ENCODE data around the gene FST.

- TF ChIP-seq ZNF521 (tag by site-specific recombination; IDR thresholded peaks at IDR 0.05) (no peak), KLF10 (tag by site-specific recombination; IDR thresholded peaks at IDR 0.05) (no peak), ZNF302 (tag by site-specific recombination; IDR thresholded peaks at IDR 0.05; ENCODE audit: low read depth) (no peak), CTCF (tag by site-specific recombination; IDR thresholded peaks at IDR 0.05) (no peak), ZNF24 (tag by site-specific recombination; IDR thresholded peaks at IDR 0.05) (no peak), ZNF138 (tag by site-specific recombination; IDR thresholded peaks at IDR 0.05; ENCODE audit: borderline replicate concordance) (no peak), REST (tag by site-specific recombination; IDR thresholded peaks at IDR 0.05) (no peak), ZNF777 (tag by site-specific recombination; IDR thresholded peaks at IDR 0.05; ENCODE audit: borderline replicate concordance) (no peak), TCF7L2 (IDR thresholded peaks at IDR 0.05; ENCODE audit: borderline replicate concordance, low read depth, low read length) (no peak), ZNF140 (tag by site-specific recombination; IDR thresholded peaks at IDR 0.05) (no peak), ZNF19 (tag by site-specific recombination; IDR thresholded peaks at IDR 0.05; ENCODE audit: low read depth) (no peak)
- TF ChIP-seq, protein P1, sequence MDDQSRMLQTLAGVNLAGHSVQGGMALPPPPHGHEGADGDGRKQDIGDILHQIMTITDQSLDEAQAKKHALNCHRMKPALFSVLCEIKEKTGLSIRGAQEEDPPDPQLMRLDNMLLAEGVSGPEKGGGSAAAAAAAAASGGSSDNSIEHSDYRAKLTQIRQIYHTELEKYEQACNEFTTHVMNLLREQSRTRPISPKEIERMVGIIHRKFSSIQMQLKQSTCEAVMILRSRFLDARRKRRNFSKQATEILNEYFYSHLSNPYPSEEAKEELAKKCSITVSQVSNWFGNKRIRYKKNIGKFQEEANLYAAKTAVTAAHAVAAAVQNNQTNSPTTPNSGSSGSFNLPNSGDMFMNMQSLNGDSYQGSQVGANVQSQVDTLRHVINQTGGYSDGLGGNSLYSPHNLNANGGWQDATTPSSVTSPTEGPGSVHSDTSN (CRISPR knock-in tag; IDR thresholded peaks at IDR 0.05): no peak
- TF ChIP-seq, protein P2, sequence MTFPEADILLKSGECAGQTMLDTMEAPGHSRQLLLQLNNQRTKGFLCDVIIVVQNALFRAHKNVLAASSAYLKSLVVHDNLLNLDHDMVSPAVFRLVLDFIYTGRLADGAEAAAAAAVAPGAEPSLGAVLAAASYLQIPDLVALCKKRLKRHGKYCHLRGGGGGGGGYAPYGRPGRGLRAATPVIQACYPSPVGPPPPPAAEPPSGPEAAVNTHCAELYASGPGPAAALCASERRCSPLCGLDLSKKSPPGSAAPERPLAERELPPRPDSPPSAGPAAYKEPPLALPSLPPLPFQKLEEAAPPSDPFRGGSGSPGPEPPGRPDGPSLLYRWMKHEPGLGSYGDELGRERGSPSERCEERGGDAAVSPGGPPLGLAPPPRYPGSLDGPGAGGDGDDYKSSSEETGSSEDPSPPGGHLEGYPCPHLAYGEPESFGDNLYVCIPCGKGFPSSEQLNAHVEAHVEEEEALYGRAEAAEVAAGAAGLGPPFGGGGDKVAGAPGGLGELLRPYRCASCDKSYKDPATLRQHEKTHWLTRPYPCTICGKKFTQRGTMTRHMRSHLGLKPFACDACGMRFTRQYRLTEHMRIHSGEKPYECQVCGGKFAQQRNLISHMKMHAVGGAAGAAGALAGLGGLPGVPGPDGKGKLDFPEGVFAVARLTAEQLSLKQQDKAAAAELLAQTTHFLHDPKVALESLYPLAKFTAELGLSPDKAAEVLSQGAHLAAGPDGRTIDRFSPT (tag by site-specific recombination; IDR thresholded peaks at IDR 0.05): no peak
Observed at GRCh38 chr5:53508125-53508524, 27.7 kb downstream of the FST start.
